Glutamatergic neuron (in vitro differentiated cells): ENCODE measurements around the gene DLG2. TPM values are rescaled to one million over a fixed set of nuclear protein-coding genes. Genes with fewer than 3 reads are reported as not detected.

ENCODE experiments used
- DNase-seq: peaks from one replicate; pipeline ENCODE4 v3.0.0; 2022
- H3K27ac Mint-ChIP-seq: one replicate; pipeline ENCODE4 v1.8.0; 2020; ENCODE audit warnings: mild to moderate bottlenecking, mixed read lengths, inconsistent platforms; ENCODE audit not compliant: unreplicated experiment
- H3K27me3 Mint-ChIP-seq: one replicate; pipeline ENCODE4 v1.8.0; 2020; ENCODE audit warnings: mild to moderate bottlenecking, moderate library complexity, mixed read lengths, inconsistent platforms; ENCODE audit not compliant: unreplicated experiment
- H3K36me3 Mint-ChIP-seq: one replicate; pipeline ENCODE4 v1.8.0; 2020; ENCODE audit warnings: mild to moderate bottlenecking, mixed read lengths, inconsistent platforms; ENCODE audit not compliant: unreplicated experiment
- H3K4me1 Mint-ChIP-seq: one replicate; pipeline ENCODE4 v1.8.0; 2020; ENCODE audit warnings: mild to moderate bottlenecking, low read depth, mixed read lengths, inconsistent platforms; ENCODE audit not compliant: unreplicated experiment
- H3K4me3 Mint-ChIP-seq: one replicate; pipeline ENCODE4 v1.8.0; 2020; ENCODE audit warnings: mild to moderate bottlenecking, mixed read lengths, inconsistent platforms; ENCODE audit not compliant: unreplicated experiment
- H3K9me3 Mint-ChIP-seq: one replicate; pipeline ENCODE4 v1.8.0; 2020; ENCODE audit warnings: mild to moderate bottlenecking, moderate library complexity, mixed read lengths, inconsistent platforms; ENCODE audit not compliant: unreplicated experiment
- CTCF ChIP-seq: fragments of 200-600 bp; sonication (generic); IDR thresholded peaks from one replicate; pipeline ENCODE4 v1.5.0; 2021; ENCODE audit not compliant: partially characterized antibody, unreplicated experiment
- total RNA-seq: library from RNA; stranded (reverse); fragmentation: NEBNext Ultra II Directional; extraction: Animal tissue kit (Norgen Biotek cat#: 25700); gene quantifications from one replicate; pipeline ENCODE4 v1.2.1, GENCODE V29; 2021; ENCODE audit not compliant: unreplicated experiment

DLG2 gene
- total RNA-seq, 1 donor from 2014 or later: 2.9 TPM

- no peak for DNase-seq
- no peaks in the 10 kb centered on the region for H3K36me3 Mint-ChIP-seq
- no peak overlapping the region for H3K27ac Mint-ChIP-seq
- TF ChIP-seq CTCF: no peak
- H3K4me1 Mint-ChIP-seq: peaks cover 3% of the 10 kb centered on the region
- H3K27me3 Mint-ChIP-seq: no peaks in the 10 kb centered on the region
- no peak overlapping the region for H3K4me3 Mint-ChIP-seq
- peaks cover 2% of the 10 kb centered on the region for H3K9me3 Mint-ChIP-seq
These were observed 1899.9 kb downstream of the DLG2 start for GRCh38 chr11:83727251-83727650.

GRCh38 chr11:83726316-83726715 is 1900.8 kb downstream of the DLG2 start:
- peaks cover 3% of the 10 kb centered on the region for H3K4me1 Mint-ChIP-seq
- TF ChIP-seq CTCF: no peak
- no peak overlapping the region for H3K4me3 Mint-ChIP-seq
- DNase-seq: no peak
- H3K27ac Mint-ChIP-seq: no peak overlapping the region
- H3K36me3 Mint-ChIP-seq: no peaks in the 10 kb centered on the region
- H3K27me3 Mint-ChIP-seq: no peaks in the 10 kb centered on the region
- peaks cover 2% of the 10 kb centered on the region for H3K9me3 Mint-ChIP-seq

DNA sequence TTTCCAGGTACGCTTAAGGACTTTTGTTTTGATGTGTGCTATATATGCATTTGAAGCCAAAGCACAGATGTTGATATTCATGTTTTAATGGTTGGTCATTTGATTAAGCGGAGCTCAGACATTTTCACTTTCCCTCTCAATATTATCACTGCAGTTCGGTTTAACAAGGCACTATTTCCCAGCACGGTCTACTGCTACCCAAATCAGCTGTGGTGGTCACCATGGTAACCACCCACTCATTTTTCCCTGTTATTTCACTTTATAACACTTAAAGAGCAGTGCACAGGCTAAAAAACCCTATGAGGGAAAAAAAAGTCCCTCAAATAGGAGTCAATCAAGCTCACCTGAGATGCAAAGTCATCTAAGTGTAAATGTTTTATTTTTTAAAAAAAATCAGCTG is 1901.4 kb downstream of the DLG2 start:
- peaks cover 2% of the 10 kb centered on the region for H3K9me3 Mint-ChIP-seq
- no peak overlapping the region for H3K27ac Mint-ChIP-seq
- H3K4me3 Mint-ChIP-seq: no peak overlapping the region
- no peak for TF ChIP-seq CTCF
- H3K4me1 Mint-ChIP-seq: peaks cover 3% of the 10 kb centered on the region
- H3K36me3 Mint-ChIP-seq: no peaks in the 10 kb centered on the region
- no peak for DNase-seq
- H3K27me3 Mint-ChIP-seq: no peaks in the 10 kb centered on the region

- DNase-seq: no peak
- H3K27ac Mint-ChIP-seq: no peak overlapping the region
- no peak for TF ChIP-seq CTCF
- H3K36me3 Mint-ChIP-seq: no peaks in the 10 kb centered on the region
- no peaks in the 10 kb centered on the region for H3K27me3 Mint-ChIP-seq
- H3K9me3 Mint-ChIP-seq: peaks cover 2% of the 10 kb centered on the region
- peaks cover 3% of the 10 kb centered on the region for H3K4me1 Mint-ChIP-seq
- no peak overlapping the region for H3K4me3 Mint-ChIP-seq
These were observed 1901.9 kb downstream of the DLG2 start for GRCh38 chr11:83725269-83725560.

GRCh38 chr11:83723999-83724398 is 1903.1 kb downstream of the DLG2 start:
- Mint-ChIP-seq H3K27me3 (no peaks in the 10 kb centered on the region), H3K27ac (no peak overlapping the region), H3K4me1 (peaks cover 3% of the 10 kb centered on the region), H3K9me3 (peaks cover 2% of the 10 kb centered on the region), H3K36me3 (no peaks in the 10 kb centered on the region), H3K4me3 (peak overlapping the region; percentile 48)
- TF ChIP-seq CTCF: no peak
- DNase-seq: no peak
